ENCODE results near the gene PCSK9. TPM values are rescaled to one million over a fixed set of nuclear protein-coding genes. Genes with fewer than 3 reads are reported as not detected.

The PCSK9 gene
- total RNA-seq, 1 donor from 2014 or later = 1.4 TPM

- Mint-ChIP-seq H3K4me3 (ENCODE audit: unreplicated experiment) (peak overlapping the region; percentile 48), H3K36me3 (ENCODE audit: low read depth, unreplicated experiment) (peaks cover 2% of the 10 kb centered on the region), H3K9me3 (ENCODE audit: unreplicated experiment) (no peaks in the 10 kb centered on the region), H3K4me1 (ENCODE audit: low read depth, unreplicated experiment) (peaks cover 2% of the 10 kb centered on the region), H3K27me3 (ENCODE audit: low read depth, unreplicated experiment) (peaks cover 70% of the 10 kb centered on the region), H3K27ac (ENCODE audit: unreplicated experiment) (no peak overlapping the region)
- Histone ChIP-seq H3K27ac (ENCODE audit: low read depth, low read length) (no peak overlapping the region), H3K36me3 (ENCODE audit: insufficient read depth, low read length) (no peaks in the 10 kb centered on the region), H3K27me3 (ENCODE audit: insufficient read depth, low read length) (peaks cover 73% of the 10 kb centered on the region), H3K4me1 (ENCODE audit: insufficient read depth, low read length) (peaks cover 10% of the 10 kb centered on the region), H3K4me3 (ENCODE audit: insufficient read depth, low read depth, low read length) (peak overlapping the region; percentile 33), H3K9ac (ENCODE audit: low read length) (no peak overlapping the region), H2AFZ (ENCODE audit: low read depth, low read length) (peak overlapping the region; percentile 73), H3K4me2 (ENCODE audit: low read length) (peak overlapping the region; percentile 81), H3K79me2 (ENCODE audit: insufficient read depth, low read length) (no peaks in the 10 kb centered on the region), H4K20me1 (ENCODE audit: insufficient read depth, low read length) (no peaks in the 10 kb centered on the region), H3K9me3 (ENCODE audit: insufficient read depth, low read depth, low read length) (no peaks in the 10 kb centered on the region)
- no peak for FAIRE-seq
- no peak for DNase-seq (ENCODE audit: low read depth)
- TF ChIP-seq CTCF (IDR thresholded peaks at IDR 0.05; ENCODE audit: insufficient read depth, low read depth, low read length) (no peak), EZH2 (IDR thresholded peaks at IDR 0.05; ENCODE audit: insufficient read depth, low read length) (peak; percentile 59)
Measured at GRCh38 chr1:55040083-55040932, 960 bp downstream of the PCSK9 start.

- H3K27me3 Mint-ChIP-seq (ENCODE audit: low read depth, unreplicated experiment) = peaks cover 74% of the 10 kb centered on the region
- no peak overlapping the region for H3K4me3 Mint-ChIP-seq (ENCODE audit: unreplicated experiment)
- Histone ChIP-seq H3K79me2 (ENCODE audit: insufficient read depth, low read length) (no peaks in the 10 kb centered on the region), H3K27me3 (ENCODE audit: insufficient read depth, low read length) (peaks cover 67% of the 10 kb centered on the region), H3K36me3 (ENCODE audit: insufficient read depth, low read length) (no peaks in the 10 kb centered on the region), H3K4me1 (ENCODE audit: insufficient read depth, low read length) (peaks cover 10% of the 10 kb centered on the region), H3K9me3 (ENCODE audit: insufficient read depth, low read depth, low read length) (no peaks in the 10 kb centered on the region), H3K4me2 (ENCODE audit: low read length) (peak overlapping the region; percentile 15), H3K27ac (ENCODE audit: low read depth, low read length) (no peak overlapping the region), H3K4me3 (ENCODE audit: insufficient read depth, low read depth, low read length) (no peak overlapping the region), H3K9ac (ENCODE audit: low read length) (no peak overlapping the region), H4K20me1 (ENCODE audit: insufficient read depth, low read length) (no peaks in the 10 kb centered on the region), H2AFZ (ENCODE audit: low read depth, low read length) (no peak overlapping the region)
- no peaks in the 10 kb centered on the region for H3K9me3 Mint-ChIP-seq (ENCODE audit: unreplicated experiment)
- TF ChIP-seq EZH2 (IDR thresholded peaks at IDR 0.05; ENCODE audit: insufficient read depth, low read length) = no peak
- no peak for TF ChIP-seq CTCF (IDR thresholded peaks at IDR 0.05; ENCODE audit: insufficient read depth, low read depth, low read length)
- FAIRE-seq = no peak
- peaks cover 2% of the 10 kb centered on the region for H3K4me1 Mint-ChIP-seq (ENCODE audit: low read depth, unreplicated experiment)
- H3K27ac Mint-ChIP-seq (ENCODE audit: unreplicated experiment) = no peak overlapping the region
- peaks cover 2% of the 10 kb centered on the region for H3K36me3 Mint-ChIP-seq (ENCODE audit: low read depth, unreplicated experiment)
- DNase-seq (ENCODE audit: low read depth) = no peak
Measured at GRCh38 chr1:55040933-55041494, 1.7 kb downstream of the PCSK9 start.

DNA sequence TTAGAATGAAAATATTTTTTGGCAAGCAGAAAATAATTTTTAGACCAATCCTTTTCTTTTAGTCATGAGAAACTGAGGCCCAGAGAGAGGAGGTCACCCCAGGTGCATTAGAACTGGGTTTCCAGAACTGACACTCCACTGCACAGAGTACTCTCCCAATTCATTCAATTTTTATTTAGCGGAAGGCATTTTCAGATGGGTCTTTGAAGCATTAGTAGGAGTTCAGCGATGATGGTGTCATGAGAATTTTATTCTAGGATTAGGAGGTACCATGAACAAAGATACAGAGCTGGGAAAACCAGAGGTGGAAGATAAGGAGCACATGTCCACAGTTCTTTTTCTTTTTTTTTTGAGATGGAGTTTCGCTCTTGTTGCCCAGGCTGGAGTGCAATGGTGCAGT, 2.3 kb downstream of the PCSK9 start:
- TF ChIP-seq EZH2 (IDR thresholded peaks at IDR 0.05; ENCODE audit: insufficient read depth, low read length) = no peak
- TF ChIP-seq CTCF (IDR thresholded peaks at IDR 0.05; ENCODE audit: insufficient read depth, low read depth, low read length) = no peak
- Histone ChIP-seq H3K4me3 (ENCODE audit: insufficient read depth, low read depth, low read length) (no peak overlapping the region), H3K36me3 (ENCODE audit: insufficient read depth, low read length) (no peaks in the 10 kb centered on the region), H3K4me2 (ENCODE audit: low read length) (no peak overlapping the region), H3K27me3 (ENCODE audit: insufficient read depth, low read length) (peaks cover 61% of the 10 kb centered on the region), H3K9me3 (ENCODE audit: insufficient read depth, low read depth, low read length) (no peaks in the 10 kb centered on the region), H3K79me2 (ENCODE audit: insufficient read depth, low read length) (no peaks in the 10 kb centered on the region), H4K20me1 (ENCODE audit: insufficient read depth, low read length) (no peaks in the 10 kb centered on the region), H3K27ac (ENCODE audit: low read depth, low read length) (no peak overlapping the region), H3K9ac (ENCODE audit: low read length) (no peak overlapping the region), H3K4me1 (ENCODE audit: insufficient read depth, low read length) (peaks cover 10% of the 10 kb centered on the region), H2AFZ (ENCODE audit: low read depth, low read length) (no peak overlapping the region)
- Mint-ChIP-seq H3K9me3 (ENCODE audit: unreplicated experiment) (no peaks in the 10 kb centered on the region), H3K27me3 (ENCODE audit: low read depth, unreplicated experiment) (peaks cover 71% of the 10 kb centered on the region), H3K36me3 (ENCODE audit: low read depth, unreplicated experiment) (peaks cover 2% of the 10 kb centered on the region), H3K27ac (ENCODE audit: unreplicated experiment) (no peak overlapping the region), H3K4me1 (ENCODE audit: low read depth, unreplicated experiment) (peaks cover 2% of the 10 kb centered on the region), H3K4me3 (ENCODE audit: unreplicated experiment) (no peak overlapping the region)
- DNase-seq (ENCODE audit: low read depth) (no peak), FAIRE-seq (no peak)
